Activated CD8-positive, alpha-beta T cell treated with anti-CD3 and anti-CD28 coated beads, Interleukin-2, amount 10 ng/mL, durations not matched to agents 7 days and 5 days (primary cell): ENCODE data around the gene KCTD4. TPM values are rescaled to one million over a fixed set of nuclear protein-coding genes. Genes with fewer than 3 reads are reported as not detected.

Experiments used
- ATAC-seq: fragments of 150-1000 bp; cut with Tn5 transposase; one replicate; pipeline ENCODE4 v1.10.0; 2021; ENCODE audit warnings: moderate library complexity
- CTCF ChIA-PET: fragments of 350-600 bp; sonication (Branson Sonifier 250); formaldehyde crosslinking; loops from one replicate; lab custom pipeline; 2021; ENCODE audit warnings: antibody characterized with exemption; lab: Charles Lee
- POLR2A ChIA-PET: fragments of 350-600 bp; sonication (Branson Sonifier 250); formaldehyde crosslinking; loops from one replicate; lab custom pipeline; 2021; ENCODE audit warnings: antibody characterized with exemption; lab: Charles Lee
- DNase-seq: peaks from one replicate; pipeline ENCODE4 v3.0.0-alpha.2; 2020
- H3K27ac Mint-ChIP-seq: one replicate; pipeline ENCODE4 v1.8.0; 2021; ENCODE audit warnings: mild to moderate bottlenecking, mixed read lengths
- H3K27me3 Mint-ChIP-seq: one replicate; pipeline ENCODE4 v1.8.0; 2021; ENCODE audit warnings: low read depth, mixed read lengths
- H3K36me3 Mint-ChIP-seq: one replicate; pipeline ENCODE4 v1.8.0; 2021; ENCODE audit warnings: low read depth, mixed read lengths
- H3K4me1 Mint-ChIP-seq: one replicate; pipeline ENCODE4 v1.8.0; 2021; ENCODE audit warnings: low read depth, mixed read lengths
- H3K4me3 Mint-ChIP-seq: one replicate; pipeline ENCODE4 v1.8.0; 2021; ENCODE audit warnings: mild to moderate bottlenecking, mixed read lengths
- H3K9me3 Mint-ChIP-seq: one replicate; pipeline ENCODE4 v1.8.0; 2022; ENCODE audit warnings: mixed read lengths; ENCODE audit not compliant: insufficient read depth
- total RNA-seq, 2 experiments: library from RNA; stranded (reverse); gene quantifications; one replicate each; pipeline ENCODE4 v1.2.3, GENCODE V29; 2021

Gene KCTD4
- total RNA-seq, 2 experiments from 2014 or later: not detected

DNA sequence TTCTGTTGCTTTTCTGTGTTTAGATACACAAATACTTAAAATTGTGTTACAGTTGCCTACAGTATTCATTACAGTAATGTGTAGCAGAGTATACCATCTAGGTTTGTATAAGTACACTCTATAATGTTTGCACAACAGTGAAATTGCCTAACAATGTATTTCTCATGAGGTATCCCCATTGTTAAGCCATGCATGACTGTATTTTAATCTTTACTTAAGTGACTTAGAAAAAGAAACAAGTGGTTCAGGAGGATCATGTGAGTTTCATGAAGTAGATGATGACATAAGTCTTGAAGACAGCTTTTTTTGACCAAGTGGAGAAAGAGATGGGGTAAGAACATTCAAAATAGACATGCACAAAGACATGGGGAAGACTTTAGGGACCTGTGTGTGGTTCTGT lies 8.4 kb upstream of the KCTD4 start:
- no peak overlapping the region for H3K27ac Mint-ChIP-seq
- H3K4me1 Mint-ChIP-seq: no peaks in the 10 kb centered on the region
- no peak overlapping the region for H3K4me3 Mint-ChIP-seq
- DNase-seq: no peak
- peaks cover 19% of the 10 kb centered on the region for H3K36me3 Mint-ChIP-seq
- CTCF ChIA-PET: interaction anchor here (1.6 kb wide), 2 partner anchors 8 to 163 kb away, joined by 3 to 4 read pairs; no protein-coding TSS in a partner anchor
- H3K9me3 Mint-ChIP-seq: no peaks in the 10 kb centered on the region
- POLR2A ChIA-PET: no interaction called here
- ATAC-seq: no peak
- H3K27me3 Mint-ChIP-seq: no peaks in the 10 kb centered on the region

DNA sequence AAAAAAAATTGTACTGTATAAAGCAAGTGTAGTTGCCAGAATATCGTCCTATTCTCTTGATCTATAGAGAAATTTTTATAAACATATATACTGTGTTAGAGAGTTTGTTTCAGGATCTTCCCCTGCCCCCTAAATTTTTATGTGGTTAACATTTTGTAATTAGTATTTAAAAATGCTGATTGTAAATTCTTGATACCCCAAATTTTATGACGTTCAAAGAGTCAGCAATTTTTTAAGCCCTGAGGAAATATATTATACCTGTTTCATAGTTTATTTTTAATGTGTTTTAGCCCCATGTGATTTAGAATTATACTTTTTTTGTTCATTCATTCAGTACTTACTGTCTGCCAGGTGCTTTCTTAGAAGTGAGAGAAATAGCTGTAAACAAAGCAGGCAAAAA lies 7.3 kb upstream of the KCTD4 start:
- Mint-ChIP-seq H3K4me3 (no peak overlapping the region), H3K27me3 (no peaks in the 10 kb centered on the region), H3K4me1 (no peaks in the 10 kb centered on the region), H3K27ac (no peak overlapping the region), H3K36me3 (peaks cover 21% of the 10 kb centered on the region), H3K9me3 (no peaks in the 10 kb centered on the region)
- ATAC-seq: no peak
- ChIA-PET CTCF (interaction anchor here (1.6 kb wide), 2 partner anchors 9 to 161 kb away, joined by 3 to 4 read pairs; no protein-coding TSS in a partner anchor), POLR2A (no interaction called here)
- no peak for DNase-seq

DNA sequence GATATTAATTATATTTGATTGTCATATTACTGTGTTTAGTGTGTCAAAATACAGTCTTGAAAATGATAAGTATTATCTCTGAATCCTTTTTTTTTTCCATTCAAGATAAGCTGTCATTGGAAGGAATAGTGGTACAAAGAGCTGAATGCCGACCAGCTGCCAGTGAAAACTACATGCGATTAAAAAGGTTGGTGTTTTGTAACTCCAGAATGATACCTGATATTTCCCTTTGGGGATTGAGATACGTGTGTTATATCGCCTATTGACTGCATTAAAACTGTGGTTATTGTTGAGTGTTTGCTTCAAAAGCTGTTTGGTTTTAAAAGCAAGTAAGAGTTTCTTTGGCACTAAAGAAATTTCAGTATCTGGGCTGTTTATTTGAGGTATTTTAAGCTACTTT lies 6.5 kb upstream of the KCTD4 start:
- no peak overlapping the region for H3K4me3 Mint-ChIP-seq
- ATAC-seq: no peak
- ChIA-PET CTCF (interaction anchor here (1.2 kb wide), 1 partner anchor 9 kb away, joined by 3 read pairs; no protein-coding TSS in a partner anchor), POLR2A (interaction anchor here (0.5 kb wide), 1 partner anchor 58 kb away, joined by 3 read pairs; no protein-coding TSS in a partner anchor)
- DNase-seq: no peak
- no peak overlapping the region for H3K27ac Mint-ChIP-seq
- H3K27me3 Mint-ChIP-seq: no peaks in the 10 kb centered on the region
- no peaks in the 10 kb centered on the region for H3K9me3 Mint-ChIP-seq
- H3K4me1 Mint-ChIP-seq: no peaks in the 10 kb centered on the region
- H3K36me3 Mint-ChIP-seq: peaks cover 21% of the 10 kb centered on the region

DNA sequence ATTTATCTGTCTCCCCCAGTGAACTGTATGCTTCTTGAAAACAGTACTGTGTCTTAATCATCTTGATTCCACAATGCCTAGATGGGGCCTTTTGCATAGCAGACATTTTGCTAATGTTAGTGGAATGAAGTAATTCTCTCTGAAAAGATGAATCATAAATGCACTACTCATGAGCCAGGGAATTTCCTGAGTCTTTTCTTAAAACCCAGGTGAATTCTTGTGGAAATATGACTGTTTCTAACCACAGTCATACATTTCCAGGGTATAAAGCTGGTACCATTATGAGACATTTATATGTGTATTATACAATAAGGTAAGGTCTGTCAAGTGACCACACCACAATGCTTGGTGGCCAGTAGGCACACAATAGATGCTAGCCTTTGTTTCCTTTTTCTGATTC lies 5.5 kb upstream of the KCTD4 start:
- no peak for ATAC-seq
- POLR2A ChIA-PET: no interaction called here

DNA sequence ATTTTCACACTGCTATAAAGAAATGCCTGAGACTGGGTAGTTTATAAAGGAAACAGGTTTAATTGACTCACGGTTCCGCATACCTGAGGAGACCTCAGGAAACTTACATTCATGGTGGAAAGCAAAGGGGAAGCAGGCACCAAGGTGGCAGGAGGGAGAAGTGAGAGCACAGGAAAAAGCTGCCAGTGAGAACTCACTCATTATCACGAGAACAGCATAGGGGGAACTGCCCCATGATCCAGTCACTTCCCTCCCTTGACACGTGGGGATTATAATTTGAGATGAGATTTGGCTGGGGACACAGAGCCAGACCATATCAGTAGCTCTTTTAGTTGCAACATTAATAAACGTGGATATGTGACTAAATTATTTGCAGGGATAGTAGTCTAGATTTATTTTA lies 4.3 kb upstream of the KCTD4 start:
- no peaks in the 10 kb centered on the region for H3K4me1 Mint-ChIP-seq
- ChIA-PET CTCF (interaction anchor here (1.0 to 1.4 kb wide), 3 partner anchors 9 to 24 kb away, joined by 3 read pairs; no protein-coding TSS in a partner anchor), POLR2A (no interaction called here)
- no peak overlapping the region for H3K4me3 Mint-ChIP-seq
- ATAC-seq (no peak), DNase-seq (no peak)
- H3K27ac Mint-ChIP-seq: no peak overlapping the region
- H3K27me3 Mint-ChIP-seq: no peaks in the 10 kb centered on the region
- no peaks in the 10 kb centered on the region for H3K9me3 Mint-ChIP-seq
- peaks cover 13% of the 10 kb centered on the region for H3K36me3 Mint-ChIP-seq

More for the DNA sequence above, 5.5 kb upstream of the KCTD4 start:
- no peak overlapping the region for H3K27ac Mint-ChIP-seq
- H3K4me3 Mint-ChIP-seq: no peak overlapping the region
- no peaks in the 10 kb centered on the region for H3K4me1 Mint-ChIP-seq
- H3K27me3 Mint-ChIP-seq: no peaks in the 10 kb centered on the region
- peaks cover 23% of the 10 kb centered on the region for H3K36me3 Mint-ChIP-seq
- no peak for DNase-seq
- CTCF ChIA-PET: interaction anchor here (1.2 kb wide), 1 partner anchor 10 kb away, joined by 3 read pairs; no protein-coding TSS in a partner anchor
- H3K9me3 Mint-ChIP-seq: no peaks in the 10 kb centered on the region

DNA sequence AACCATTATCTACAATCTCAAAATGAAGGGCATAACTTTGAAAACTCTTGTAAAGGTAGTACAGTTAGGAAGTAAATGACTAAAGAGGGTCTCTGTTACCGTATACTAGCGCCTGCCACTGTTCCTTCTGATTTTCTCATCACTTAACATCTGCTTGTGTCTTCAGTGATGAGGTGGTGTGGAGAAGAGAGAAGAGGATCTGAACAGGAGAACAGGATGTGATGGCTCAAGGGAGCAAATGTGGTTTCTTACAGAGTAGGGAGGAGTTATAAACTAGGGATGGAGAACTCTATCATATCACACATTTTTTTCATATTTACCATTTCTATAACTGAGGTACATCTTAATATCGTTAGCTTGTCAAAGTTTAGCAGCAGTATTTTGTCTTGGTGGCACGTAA lies 1.1 kb downstream of the KCTD4 start:
- CTCF ChIA-PET: interaction anchor here (0.6 kb wide), 1 partner anchor 153 kb away, joined by 3 read pairs; no protein-coding TSS in a partner anchor

DNA sequence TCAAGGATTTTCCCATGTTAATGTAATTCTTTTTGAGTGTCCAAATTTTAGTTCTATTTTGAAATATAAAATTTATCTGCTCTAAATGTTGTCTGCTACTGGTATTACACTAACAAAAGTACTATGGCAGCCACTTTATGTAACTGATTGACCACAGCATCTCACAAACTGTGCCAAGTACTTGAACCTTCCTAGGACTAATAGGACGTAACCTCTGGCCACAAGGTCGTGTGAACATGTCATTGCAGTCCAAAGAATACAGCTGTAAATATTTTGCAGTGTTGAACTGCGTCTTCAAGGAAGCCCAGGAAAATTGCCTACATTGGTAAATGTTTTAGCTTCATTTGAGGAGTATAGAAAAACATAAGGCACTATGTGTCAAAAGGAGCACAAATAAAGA lies 1.9 kb downstream of the KCTD4 start:
- peaks cover 5% of the 10 kb centered on the region for H3K36me3 Mint-ChIP-seq
- no peaks in the 10 kb centered on the region for H3K27me3 Mint-ChIP-seq
- CTCF ChIA-PET: interaction anchor here (0.6 kb wide), 1 partner anchor 152 kb away, joined by 3 read pairs; no protein-coding TSS in a partner anchor
- DNase-seq: no peak
- POLR2A ChIA-PET: no interaction called here
- peaks cover 11% of the 10 kb centered on the region for H3K4me1 Mint-ChIP-seq
- no peak for ATAC-seq
- H3K9me3 Mint-ChIP-seq: no peaks in the 10 kb centered on the region
- no peak overlapping the region for H3K4me3 Mint-ChIP-seq
- H3K27ac Mint-ChIP-seq: no peak overlapping the region

More for the DNA sequence above, 1.1 kb downstream of the KCTD4 start:
- no peak for DNase-seq
- H3K27ac Mint-ChIP-seq: peak overlapping the region; percentile 16
- POLR2A ChIA-PET: no interaction called here
- H3K27me3 Mint-ChIP-seq: no peaks in the 10 kb centered on the region
- no peak overlapping the region for H3K4me3 Mint-ChIP-seq
- no peak for ATAC-seq
- peaks cover 5% of the 10 kb centered on the region for H3K36me3 Mint-ChIP-seq
- peaks cover 11% of the 10 kb centered on the region for H3K4me1 Mint-ChIP-seq
- no peaks in the 10 kb centered on the region for H3K9me3 Mint-ChIP-seq

DNA sequence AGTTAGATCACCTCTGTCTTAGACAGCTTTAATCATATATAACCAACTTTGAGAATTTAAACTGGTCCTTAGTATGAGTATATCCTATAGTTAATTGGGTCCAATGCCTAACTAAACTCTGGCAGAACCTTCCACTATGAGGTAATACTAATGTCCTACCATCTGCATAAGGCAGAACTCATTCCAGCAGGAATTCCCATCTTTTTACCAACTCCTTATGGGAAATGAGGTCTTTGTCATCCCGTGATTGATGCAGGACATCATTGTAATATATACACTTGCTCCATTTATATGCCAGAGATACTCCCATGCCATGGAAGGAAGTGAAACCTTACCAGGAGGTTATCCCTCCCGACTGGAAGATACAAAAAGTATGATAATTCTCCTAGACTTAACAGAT lies 2.8 kb downstream of the KCTD4 start:
- ATAC-seq (no peak), DNase-seq (no peak)
- POLR2A ChIA-PET: no interaction called here
- peaks cover 3% of the 10 kb centered on the region for H3K36me3 Mint-ChIP-seq
- H3K4me3 Mint-ChIP-seq: no peak overlapping the region
- H3K9me3 Mint-ChIP-seq: no peaks in the 10 kb centered on the region
- CTCF ChIA-PET: no interaction called here
- peaks cover 11% of the 10 kb centered on the region for H3K4me1 Mint-ChIP-seq
- no peaks in the 10 kb centered on the region for H3K27me3 Mint-ChIP-seq
- H3K27ac Mint-ChIP-seq: no peak overlapping the region

DNA sequence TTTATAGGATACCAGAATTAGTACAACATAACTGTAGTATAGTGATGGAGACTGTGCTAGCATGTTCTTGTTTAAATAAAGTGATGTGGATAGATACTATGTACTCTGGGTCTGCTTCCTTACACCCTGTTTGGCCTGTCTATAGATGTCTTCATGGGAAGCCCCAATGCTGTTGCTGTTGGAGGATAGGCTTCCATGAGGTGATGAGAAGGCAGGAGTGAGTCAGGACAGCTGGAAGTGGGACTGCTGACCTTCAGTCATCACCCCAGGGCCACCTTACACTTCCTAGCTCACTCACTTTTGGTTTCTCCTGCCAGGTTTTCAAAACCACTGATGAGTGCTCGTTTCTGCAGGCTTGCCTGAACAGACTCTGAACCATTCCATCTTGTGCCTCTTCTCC lies 4.2 kb downstream of the KCTD4 start:
- POLR2A ChIA-PET: no interaction called here
- Mint-ChIP-seq H3K4me3 (no peak overlapping the region), H3K27ac (no peak overlapping the region), H3K27me3 (no peaks in the 10 kb centered on the region), H3K4me1 (peaks cover 11% of the 10 kb centered on the region), H3K9me3 (no peaks in the 10 kb centered on the region), H3K36me3 (peaks cover 3% of the 10 kb centered on the region)
- CTCF ChIA-PET: interaction anchor here (0.8 kb wide), 1 partner anchor 9 kb away, joined by 3 read pairs; no protein-coding TSS in a partner anchor
- DNase-seq: no peak
- ATAC-seq: no peak

DNA sequence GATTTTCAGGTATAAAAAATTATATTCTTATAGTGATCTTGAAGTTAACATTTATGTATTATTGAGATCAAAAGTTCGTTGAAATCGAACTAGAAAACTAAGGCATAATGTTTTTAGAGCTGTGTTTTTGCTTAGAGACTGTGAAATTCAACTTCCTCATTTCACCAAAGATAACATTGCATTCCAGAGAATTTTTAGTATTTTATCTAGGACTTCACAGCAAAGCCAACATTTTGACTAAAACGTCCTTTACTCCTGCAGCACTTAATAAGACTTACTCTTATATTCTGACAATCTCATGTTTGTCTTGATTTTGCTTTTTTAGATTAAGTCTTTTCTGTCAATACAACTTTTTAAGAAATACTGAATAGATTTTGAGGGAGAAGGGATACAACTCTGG lies 4.7 kb downstream of the KCTD4 start:
- no peak overlapping the region for H3K27ac Mint-ChIP-seq
- no peak overlapping the region for H3K4me3 Mint-ChIP-seq
- no peak for DNase-seq
- POLR2A ChIA-PET: no interaction called here
- no peak for ATAC-seq
- peaks cover 2% of the 10 kb centered on the region for H3K36me3 Mint-ChIP-seq
- H3K9me3 Mint-ChIP-seq: no peaks in the 10 kb centered on the region
- CTCF ChIA-PET: interaction anchor here (0.8 kb wide), 1 partner anchor 9 kb away, joined by 3 read pairs; no protein-coding TSS in a partner anchor
- H3K4me1 Mint-ChIP-seq: peaks cover 11% of the 10 kb centered on the region
- no peaks in the 10 kb centered on the region for H3K27me3 Mint-ChIP-seq

DNA sequence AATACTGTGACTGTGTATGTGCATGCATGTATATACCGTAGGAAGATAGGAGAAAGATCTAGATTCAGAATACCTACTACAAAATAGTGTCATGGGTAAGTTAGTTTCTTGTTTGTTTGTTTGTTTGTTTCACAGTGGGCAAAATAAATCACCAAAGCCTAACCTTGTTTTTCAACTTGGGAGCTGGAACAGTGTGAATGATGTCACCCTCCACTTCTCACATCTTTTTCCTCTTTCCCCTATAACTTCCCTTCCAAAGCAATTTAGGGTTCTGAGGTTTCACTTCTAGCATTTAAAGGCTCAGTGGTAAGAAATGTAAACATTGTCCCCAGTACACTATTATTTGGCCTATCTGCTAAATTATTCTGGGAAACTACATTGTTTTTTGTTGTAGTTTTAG lies 5.4 kb downstream of the KCTD4 start:
- DNase-seq (no peak), ATAC-seq (no peak)
- ChIA-PET CTCF (no interaction called here), POLR2A (no interaction called here)
- peaks cover 2% of the 10 kb centered on the region for H3K36me3 Mint-ChIP-seq
- H3K4me3 Mint-ChIP-seq: no peak overlapping the region
- H3K4me1 Mint-ChIP-seq: peaks cover 11% of the 10 kb centered on the region
- H3K9me3 Mint-ChIP-seq: no peaks in the 10 kb centered on the region
- H3K27me3 Mint-ChIP-seq: no peaks in the 10 kb centered on the region
- H3K27ac Mint-ChIP-seq: no peak overlapping the region

DNA sequence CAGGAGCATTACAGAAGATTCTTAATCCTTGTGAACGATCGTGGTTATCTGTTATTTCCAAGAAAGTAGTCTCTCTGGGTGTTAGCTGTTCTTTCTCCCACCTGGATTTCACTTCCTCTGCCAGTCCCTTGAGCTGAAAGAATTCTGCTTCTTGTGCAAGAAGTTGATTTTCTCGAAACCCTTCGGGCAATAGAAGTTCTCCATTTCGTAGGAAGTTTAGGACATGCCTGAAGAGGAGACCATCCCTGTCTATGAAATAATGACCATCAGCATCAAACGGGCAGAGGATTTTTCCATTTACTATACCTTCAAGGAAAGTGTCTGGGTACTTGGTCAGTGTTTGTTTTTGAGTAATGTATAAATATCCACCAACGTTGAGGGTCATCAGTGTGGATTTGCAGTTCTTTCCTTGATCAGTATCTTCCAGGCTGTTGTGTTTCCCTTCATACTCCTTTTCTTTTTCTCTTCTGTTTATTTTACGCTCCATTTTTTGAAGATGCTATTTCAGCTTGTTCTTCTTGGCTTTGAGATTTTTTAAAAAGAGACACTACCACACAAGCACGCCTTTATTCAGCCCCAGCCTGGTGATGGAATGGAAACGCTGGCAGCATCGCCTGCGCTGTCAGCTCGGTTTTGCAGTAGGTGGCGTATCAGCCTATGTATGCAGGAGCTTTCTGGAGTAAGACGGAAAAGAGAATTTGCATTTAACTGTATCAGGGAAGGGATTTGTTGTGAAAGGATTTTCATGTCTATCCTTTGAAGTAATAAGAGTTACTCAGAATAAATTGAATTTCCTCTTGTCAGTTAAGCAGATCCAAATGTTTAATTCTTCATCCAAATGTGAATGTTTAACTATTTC lies 6.5 kb downstream of the KCTD4 start:
- Mint-ChIP-seq H3K36me3 (peaks cover 2% of the 10 kb centered on the region), H3K27ac (no peak overlapping the region), H3K4me3 (no peak overlapping the region), H3K9me3 (no peaks in the 10 kb centered on the region), H3K4me1 (peaks cover 9% of the 10 kb centered on the region), H3K27me3 (no peaks in the 10 kb centered on the region)
- DNase-seq: no peak
- ChIA-PET CTCF (no interaction called here), POLR2A (no interaction called here)
- no peak for ATAC-seq
